ENCODE data around the gene CRACR2A.
A peak's percentile ranks its signal among the peaks of the same experiment; 100 is the strongest.

CRACR2A gene

DNA sequence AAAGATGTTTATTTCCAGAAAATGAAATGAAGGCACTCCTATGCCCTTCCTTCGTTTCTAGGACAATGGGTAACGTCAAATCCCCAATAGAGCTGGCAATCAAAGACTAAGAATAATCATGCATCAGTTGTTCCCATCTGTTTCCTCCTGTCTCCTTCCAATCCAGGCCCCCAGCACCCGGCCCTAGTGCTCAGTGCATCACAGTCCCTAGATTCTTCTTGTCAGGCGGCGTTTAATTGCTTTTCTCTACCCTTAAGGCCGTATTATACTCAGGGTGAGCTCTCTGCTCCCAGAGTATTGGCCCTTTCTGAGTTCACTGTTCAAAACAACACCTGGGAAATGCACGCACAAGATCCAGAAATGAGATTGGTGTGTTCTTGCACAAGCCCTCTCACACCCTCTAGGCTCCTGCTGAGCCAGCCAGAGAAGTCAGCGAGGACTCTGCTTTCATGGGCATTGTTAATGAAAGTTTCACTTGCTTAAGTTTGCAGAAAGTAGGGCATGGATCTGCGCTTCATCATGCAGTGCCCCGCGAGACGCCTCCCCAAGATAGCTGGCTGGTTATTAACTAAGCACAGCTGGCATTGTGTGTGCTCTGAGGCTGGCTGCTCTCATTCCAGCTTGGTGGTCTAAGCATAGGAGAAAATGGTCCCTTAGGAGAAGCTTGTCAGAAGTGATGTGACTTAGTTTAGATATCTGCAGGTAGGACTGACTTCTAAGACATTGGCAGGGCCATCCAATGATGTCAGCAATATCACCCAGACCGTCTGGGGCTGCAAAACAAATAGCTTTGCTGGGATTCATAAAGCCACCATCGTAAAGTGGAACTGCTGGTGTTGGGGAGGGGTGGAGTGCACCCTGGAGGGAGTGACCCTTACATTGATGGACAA is 28.7 kb downstream of the CRACR2A start:
- no peak for DNase-seq

DNA sequence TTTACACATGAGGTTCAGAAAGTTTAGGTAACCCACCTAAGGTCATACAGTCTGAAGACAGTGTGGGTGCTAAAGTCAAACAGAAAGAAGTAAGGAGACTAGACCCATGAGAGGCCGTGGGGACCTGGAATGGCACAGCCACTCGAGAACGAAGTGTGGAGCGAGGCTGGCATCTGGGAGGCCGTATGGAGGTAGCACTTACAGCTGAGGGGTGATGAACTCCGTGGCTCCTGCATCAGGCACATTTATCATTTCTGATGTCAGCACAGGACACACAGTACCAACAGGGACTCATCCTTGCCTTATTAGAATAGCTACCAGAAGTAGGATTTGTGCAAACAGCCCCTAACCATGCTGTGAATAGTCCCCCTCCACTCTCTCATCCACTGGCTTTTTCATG is 30.5 kb downstream of the CRACR2A start:
- DNase-seq = no peak

DNA sequence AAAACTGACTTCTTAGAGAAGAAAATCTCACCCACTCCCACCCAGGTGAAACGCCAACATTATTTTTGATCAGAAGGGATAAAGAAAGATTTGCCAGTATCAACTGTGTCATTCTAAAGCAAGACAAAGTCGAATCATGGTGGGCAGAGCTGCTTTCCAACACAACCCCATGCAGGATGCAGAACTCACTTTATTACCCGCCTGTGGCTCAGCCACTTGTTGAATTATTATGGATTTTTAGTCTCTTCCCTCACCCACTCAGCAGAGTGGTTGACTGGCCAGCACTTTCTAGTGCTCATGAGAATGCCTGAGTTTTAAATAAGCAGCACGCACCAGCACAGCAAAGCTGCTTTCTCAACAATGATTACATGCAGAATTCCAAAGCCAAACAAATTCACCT is 32.1 kb downstream of the CRACR2A start:
- DNase-seq = no peak

DNA sequence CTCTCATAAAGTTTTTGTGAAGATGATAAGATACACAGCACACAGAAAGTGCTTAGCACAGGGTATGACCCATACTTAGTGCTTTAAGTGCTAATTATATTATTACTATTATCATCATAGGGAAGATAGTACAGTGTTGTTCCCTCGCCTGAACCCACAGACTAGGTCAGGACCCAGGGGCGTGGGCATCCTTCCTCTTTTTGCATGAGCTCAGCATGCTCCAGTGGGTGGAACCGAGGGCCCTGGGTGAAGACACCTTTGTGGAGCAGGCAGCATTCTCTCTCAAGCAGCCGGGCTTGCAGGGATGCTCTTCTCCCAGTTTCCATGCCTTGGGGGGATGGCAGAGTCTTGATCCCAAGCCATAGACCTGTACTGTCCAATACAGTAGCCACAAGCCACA is 34.8 kb downstream of the CRACR2A start:
- DNase-seq = no peak

DNA sequence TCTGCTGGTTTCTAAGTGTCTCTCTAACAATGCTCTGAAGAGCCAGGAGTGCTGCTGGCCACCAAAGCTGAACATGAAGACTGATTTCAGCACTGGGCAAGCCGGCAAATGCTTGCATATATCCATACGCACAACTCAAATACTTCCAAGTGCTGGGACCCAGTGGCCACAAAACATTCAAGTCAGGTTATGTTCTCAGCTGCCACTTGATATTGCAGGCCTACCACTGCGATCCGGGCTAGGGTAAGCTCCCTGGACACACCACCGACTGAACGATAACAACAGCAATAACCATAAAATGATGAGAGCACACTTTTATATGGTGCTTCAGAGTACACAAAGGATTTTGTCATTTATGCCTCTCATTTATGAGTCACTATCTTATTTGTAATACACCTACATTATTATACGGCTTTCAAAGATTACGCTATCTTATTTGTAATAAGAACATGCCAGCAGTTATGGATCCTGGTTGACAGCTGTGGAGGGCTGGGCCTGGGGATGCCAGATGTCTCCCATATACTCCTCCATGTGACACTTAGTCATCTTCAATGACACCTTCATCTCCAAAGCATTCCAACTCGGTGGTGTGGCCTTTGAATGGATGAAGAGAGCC is 35.5 kb downstream of the CRACR2A start:
- no peak for DNase-seq

DNA sequence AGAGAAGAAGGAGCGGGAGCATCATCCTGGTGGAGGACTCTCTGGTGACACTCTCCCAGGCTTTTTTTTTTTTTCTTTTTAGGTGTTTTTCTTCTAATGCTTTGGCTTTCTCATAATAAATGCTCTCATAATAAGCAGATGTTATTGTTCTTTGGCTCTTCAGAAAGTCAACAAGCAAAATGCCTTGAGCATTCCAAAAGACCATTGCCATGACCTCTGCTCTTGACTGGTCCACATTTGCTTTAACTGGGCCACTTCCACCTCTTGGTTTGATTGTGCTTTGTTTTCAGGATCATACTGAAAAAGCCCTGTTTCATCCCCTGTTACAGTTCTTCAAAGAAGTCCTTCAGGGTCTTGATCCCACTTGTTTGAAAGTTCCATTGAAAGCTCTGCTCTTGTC is 36.9 kb downstream of the CRACR2A start:
- no peak for DNase-seq

DNA sequence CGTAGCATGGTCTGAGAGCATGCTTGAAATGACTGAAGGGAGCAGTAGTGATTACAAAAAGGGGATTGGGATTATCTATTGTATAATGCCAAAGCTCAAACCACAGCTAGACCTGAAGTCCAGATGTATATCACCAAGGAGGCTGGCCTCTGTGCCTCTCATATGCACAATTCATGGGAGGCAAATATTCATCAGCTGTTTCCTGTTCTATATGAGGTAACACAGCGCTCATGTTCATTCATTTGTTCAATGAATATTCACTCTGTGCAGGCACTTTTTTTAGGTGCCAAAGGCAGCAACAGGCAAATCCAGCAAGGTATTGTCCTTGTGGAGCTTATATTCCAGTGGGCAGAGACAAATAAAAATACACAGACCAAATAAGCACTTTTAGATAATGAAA is 39.0 kb downstream of the CRACR2A start:
- no peak for DNase-seq

DNA sequence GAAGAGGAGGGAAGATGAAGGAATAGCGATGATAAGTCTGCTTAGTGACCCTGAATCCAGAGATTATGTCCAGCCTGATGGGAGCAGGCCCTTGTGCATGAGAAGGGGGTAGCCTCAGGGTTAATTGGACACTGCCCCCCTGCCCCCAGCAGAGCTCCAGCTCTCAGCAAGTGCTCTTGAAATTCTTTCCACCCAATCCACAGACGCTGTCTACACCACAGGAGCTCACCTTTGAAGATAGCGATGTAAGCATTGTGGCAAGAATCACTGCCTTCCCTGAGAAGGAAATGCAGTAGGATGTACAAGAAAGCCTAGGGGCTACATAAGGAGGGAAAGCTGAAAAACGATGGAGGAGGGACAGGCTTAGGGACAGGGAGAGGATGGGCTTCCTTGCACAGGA is 39.4 kb downstream of the CRACR2A start:
- DNase-seq = no peak

DNA sequence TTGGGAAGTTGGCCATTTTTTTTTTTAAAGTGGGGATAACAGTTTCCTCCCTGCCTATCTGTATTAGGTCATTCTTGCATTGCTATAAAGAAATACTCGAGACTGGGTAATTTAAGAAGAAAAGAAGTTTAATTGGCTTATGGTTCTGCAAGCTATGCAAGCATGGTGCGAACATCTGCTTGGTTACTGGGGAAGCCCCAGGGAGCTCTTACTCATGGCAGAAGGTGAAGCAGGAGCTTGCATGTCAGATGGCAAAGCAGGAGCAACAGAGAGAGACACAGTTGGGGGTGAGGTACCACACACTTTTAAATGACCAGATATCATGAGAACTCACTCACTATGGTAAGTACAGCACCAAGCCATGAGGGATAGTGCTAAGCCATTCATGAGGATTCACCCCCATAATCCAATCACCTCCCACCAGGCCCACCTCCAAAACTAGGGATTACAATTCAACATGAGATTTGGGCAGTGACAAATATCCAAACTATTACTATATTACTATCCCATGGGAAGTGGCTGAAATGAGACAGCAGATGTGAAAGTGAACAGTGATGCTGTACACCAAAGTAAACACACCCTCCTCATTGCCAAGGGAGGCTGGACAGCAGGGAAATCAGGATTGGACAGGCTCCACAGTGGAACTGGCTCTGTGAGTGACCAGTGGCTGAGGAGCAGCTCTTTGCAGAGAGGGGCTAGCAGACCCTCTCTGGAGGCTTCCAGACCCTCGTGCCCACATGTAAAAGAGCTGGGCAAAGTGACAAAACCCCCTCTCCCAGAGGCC is 40.5 kb downstream of the CRACR2A start:
- DNase-seq = no peak

DNA sequence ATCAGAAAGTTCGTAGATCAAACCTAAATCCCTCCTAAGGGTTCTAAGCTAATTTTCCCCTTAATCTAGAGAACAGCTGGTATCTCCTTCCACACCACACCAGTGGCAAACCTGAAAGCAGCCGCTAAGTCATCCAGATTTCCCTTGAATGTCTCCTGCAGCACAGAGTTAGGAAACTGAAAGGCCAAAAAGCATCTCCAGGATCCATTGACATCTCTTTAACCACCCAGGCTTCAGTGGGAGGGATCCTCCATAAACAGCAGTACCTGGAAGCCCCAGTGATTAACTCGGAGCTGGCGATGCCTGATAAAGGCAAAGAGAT is 47.6 kb downstream of the CRACR2A start:
- DNase-seq = no peak

DNA sequence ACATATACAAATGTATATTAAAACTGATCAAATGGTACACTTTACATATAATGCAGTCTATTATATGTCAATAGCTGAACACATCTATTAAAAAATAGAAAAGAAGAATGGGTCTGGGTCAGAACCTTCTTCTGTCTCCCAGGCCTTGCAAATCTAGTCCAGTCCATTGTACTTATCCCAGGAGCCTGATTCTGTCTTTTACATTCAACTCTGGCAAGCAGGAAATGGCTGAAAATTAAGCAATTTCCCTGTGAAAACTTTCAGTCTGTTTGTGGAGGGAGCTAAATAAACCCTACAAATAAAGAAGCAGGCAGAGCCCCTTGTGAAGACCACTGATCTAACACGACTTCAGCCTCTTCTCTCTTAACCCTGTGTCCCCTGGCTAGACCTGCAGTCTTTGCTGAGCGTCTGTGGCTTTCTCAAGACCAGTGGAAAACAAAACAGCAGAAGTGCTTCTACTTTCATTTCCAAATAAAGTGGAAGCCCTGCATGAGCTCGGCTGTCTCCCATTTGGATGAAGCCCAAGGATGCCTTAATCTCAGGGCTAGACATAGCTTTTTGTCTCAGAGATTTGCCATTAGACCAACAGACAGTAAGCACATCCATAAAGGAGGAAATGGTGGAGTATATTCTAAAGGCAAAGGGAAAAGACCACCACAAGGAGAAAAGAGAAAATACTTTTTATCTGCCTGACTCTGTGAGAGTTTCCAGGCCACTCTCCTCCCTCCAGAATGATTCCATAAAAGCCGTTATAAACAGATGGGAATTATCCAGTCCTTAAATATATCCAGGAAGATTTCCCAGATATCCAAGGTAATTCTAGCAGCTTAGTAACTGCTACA is 48.2 kb downstream of the CRACR2A start:
- DNase-seq = no peak

DNA sequence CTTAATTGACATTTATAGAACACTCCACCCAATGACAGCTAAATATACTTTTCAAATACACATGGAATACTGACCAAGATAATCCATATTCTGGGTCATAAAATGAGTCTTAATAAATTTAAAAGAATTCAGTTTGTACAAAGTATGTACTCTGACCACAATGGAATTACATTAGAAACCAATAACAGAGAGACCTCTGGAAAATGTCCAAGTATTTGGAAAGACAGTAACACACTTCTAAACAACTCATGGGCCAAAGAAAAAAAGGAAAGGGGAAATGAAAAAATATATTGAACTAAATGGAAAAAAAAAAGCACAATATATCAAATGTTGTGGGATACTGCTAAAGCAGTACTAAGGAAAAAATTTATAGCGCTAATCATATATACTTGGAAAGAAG is 52.0 kb downstream of the CRACR2A start:
- no peak for DNase-seq

DNA sequence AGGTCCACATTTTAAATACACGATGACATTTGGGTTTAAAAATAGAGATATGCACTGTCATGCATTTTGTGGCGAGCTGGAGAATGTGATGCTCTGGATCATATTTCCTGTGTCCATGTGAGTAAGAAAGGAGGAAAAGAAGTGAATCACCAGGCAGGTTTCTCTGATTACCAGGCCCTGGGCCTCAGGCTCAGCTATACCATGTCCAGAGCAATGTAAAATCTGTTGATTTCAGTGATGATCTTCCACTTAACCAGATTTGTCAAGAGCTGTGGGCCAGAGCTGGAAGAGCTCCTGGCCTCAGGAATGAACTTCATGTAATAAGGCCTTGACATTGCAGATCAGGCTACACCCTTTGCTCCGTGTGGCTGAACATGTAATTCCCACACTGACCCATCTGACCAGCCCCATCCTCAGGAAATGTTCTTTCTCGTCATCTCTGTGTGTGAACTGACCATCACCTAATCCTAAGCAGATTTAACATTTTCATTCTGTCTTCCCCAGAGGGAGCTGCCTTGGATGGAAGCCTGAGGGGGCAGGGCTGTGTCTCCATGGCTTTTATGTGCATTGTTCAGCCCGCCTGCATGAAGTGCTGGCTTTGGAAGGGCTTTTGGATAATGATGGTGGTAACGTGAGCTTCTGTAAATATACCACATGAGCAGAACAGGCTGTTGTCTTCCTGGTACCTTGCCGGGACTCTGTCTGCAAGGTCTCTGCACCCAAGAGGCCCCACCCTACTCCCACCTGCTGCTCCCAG is 54.5 kb downstream of the CRACR2A start:
- peak; percentile 92 for DNase-seq

DNA sequence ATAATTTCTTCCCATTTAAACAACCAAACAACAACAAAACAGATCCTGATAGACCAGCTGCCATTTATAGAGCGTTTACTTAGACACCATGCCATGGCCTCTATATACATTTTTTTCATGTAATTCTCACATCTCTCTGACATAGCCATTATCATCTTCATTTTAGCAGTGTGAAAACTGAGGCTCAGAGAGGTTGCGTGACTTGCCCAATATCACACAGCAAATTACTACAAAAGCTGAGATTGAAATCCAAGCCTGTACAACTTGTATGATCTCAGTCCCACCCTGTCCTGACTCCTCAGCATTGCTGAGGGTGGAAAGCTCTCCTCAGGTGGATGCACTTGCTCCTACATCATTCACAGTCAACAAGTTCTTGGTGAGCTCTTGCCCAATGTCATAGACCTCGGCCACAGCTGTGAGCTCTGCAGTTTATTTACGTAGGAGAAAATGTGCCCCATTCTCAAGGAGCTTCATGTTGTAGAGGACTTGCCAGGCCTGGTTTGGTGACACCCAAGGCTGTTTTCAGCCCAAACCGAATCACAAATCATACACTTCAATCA is 55.5 kb downstream of the CRACR2A start:
- no peak for DNase-seq

DNA sequence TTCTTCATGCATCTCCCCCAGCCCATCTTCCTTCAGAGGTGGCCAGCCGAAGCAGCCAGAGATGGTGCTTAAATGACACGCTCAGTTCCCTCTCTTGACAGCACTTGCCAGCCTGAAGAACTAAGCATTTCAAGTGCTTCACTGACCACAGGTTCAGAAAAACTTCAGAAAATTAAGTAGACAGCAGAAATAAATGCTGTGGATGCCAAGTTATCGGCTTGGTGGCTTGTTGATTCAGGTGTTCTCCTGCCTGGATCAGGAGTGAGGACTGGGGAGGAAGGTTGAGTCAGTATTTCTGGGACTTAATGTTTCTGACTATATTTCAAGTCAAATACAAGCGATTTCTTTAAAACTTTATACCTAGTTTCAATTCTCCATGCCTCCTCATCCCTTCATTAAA is 58.2 kb downstream of the CRACR2A start:
- no peak for DNase-seq

DNA sequence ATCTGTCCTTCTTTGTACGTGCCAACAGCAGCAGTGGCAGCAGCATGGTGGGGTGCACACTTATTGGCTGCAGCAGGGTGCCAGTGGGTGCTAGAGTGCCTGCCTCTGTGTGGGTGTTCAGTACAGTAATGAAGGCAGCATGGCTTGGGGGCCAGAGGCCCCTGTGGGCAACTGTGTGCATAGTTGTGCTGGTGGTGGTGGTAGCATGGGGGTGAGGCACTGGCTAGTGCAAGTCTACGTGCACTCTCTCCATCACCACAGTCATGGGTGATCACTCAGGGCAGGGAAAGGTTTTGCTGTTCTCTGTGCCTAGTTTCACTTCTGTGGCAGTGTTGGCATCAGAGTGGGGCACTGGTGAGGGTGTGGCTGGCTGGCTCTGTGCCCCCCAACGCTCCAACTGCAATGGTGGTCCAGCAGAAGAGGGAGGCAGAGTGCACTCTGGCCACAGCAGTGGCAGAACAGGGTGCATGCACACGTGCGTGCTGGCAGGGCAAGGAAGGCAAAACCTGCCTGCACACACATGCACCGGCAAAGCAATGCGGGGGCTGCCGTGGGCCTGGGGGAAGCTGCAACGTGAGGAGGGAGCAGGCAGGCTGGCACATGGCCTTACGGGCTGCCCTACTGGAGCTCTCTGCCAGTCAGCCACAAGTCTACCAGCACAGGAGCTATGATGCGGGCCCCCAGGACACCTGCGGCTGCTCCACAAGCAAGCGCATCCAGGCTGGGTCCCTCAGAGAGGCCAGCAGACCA is 60.1 kb downstream of the CRACR2A start:
- DNase-seq = no peak

DNA sequence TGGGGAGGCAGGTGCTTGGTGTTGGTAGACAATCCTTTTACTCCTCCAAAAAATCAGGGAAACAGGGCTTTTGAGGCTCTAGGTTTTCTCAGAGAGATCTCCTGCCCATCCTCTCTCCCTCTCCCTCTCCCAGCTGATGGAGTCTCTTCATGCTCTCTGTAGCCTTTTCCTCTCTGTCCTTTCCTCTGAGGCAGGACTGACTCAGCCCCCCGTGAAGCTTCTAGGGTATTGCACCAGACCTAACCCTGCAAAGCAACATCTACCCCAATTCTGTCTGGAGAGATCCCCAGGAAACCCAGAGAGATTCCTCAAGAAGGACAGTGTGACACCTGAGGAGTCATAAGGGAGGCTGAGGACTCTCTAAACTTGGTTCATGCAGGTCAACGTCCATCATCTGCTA is 66.4 kb downstream of the CRACR2A start:
- DNase-seq = no peak

DNA sequence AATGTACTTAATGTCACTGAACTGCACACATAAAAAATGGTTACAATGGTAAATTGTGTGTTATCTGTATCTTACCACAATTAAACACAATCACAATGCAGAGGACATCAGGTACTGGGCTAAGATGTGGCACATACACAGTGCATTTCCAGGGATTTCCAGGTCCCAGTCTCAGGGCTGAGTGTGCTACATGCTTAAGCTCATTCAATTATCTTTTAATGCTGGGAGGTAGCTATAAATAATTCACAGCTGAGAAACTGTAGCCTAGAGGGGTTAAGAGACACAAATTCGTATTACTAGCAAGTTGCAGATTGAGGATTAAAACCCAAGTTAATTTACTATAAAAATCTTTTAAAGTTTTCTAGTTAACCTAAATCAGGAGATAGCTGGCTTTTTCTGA is 67.1 kb downstream of the CRACR2A start:
- no peak for DNase-seq

DNA sequence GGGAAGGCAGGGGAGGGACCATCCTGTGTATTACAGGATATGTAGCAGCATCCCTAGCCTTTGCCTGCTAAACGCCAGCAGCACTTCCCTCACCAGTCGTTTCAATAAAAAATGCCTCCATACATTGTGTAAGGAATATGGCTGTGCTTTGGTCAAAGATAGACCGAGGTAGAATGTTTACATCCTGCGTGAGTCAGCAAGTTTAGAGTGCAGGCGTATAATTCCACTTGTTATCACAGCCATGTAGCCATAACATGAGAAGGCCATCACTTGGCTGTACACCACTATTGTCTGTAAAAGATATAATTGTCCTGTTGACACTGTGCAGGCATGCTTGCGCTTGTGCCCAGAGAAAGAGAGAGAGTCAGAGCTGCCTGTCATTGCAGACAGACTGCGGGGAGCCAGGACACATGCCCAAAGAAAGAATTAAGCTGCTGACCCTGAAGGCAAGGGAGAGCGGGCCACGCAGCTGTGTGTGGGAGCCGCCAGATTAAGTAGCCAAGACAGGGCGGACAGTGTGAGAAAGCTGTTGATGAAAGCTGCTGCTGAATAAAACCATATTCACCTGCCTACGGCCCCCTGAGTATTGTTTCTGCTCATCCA is 68.4 kb downstream of the CRACR2A start:
- DNase-seq = no peak

DNA sequence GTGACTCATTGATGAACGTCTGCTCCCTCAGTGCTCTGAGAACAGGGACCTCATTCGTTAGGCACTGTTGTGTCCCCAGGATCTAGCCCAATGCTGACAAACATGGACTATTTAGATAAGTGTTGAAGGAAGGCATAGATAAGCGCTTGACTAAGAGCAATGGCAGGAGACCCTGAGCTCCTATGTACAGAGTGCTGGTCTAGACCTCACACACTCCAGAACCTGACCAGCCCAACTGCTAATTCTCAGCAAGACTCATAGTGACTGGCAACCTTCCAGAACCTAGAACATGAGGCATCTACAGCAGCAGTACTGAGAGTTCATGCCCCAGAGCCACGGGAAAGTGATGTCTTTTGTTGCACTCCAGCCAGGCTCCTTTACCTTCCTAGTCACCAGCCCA is 69.2 kb downstream of the CRACR2A start:
- DNase-seq = no peak

DNA sequence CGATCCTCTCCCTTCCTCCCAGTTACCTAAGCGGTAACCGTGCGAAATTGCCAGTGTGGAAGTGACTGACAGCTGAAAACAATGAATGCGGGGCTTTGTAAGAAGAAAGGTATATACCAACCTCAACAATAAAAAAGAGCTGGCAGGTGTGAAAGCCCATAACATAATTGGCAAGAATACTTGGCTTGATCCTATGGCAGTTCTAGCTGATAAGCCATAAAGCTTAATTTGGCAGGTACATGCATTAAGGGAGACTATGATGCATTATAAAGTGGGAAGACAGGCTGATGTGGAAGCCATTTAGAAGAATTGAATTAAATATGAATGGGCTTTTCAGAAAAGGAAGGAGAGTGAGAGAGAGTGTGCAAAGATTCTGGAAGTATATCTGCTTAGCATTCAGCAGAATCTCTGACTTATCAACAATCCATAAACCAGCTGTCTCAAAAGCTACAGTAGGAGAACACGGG is 71.3 kb downstream of the CRACR2A start:
- DNase-seq = no peak

Data from NCI-H1105 (cell line).